Breast epithelium (tissue), 3 donors: Measurements from ENCODE around the gene SLC46A3.

Source experiments
- CTCF ChIP-seq, 3 donors: fragments of 450-650 bp; IDR thresholded peaks; one replicate each; pipeline ENCODE4 v1.5.1; 2016 to 2017; ENCODE audit warnings: antibody characterized with exemption in 3 of 3, mild to moderate bottlenecking in 3 of 3, moderate library complexity in 3 of 3
- POLR2A ChIP-seq: fragments of 450-650 bp; IDR thresholded peaks from one replicate; pipeline ENCODE4 v1.6.1; 2016; ENCODE audit warnings: antibody characterized with exemption, mild to moderate bottlenecking, moderate library complexity

- no peak for TF ChIP-seq POLR2A
- no peak for TF ChIP-seq CTCF (IDR thresholded peaks at IDR 0.05)
Observed at GRCh38 chr13:28650284-28650683, 68.5 kb downstream of the SLC46A3 start.
